Loucy (cell line): ENCODE data around the gene CAV2.

Experiments used
- H2AFZ ChIP-seq: fragments of 200-600 bp; sonication (generic); 2 replicates; pipeline ENCODE4 v1.6.0; 2016; ENCODE audit warnings: antibody characterized with exemption, mild to moderate bottlenecking, low read length, moderate library complexity
- H3F3A ChIP-seq: fragments of 200-600 bp; 2 replicates; pipeline ENCODE4 v1.6.0; 2016; ENCODE audit warnings: antibody characterized with exemption, low read depth, mild to moderate bottlenecking
- H3K27me3 ChIP-seq: fragments of 200-600 bp; sonication (generic); 2 replicates; pipeline ENCODE4 v1.6.1; 2014; ENCODE audit warnings: low read length, mild to moderate bottlenecking; ENCODE audit not compliant: insufficient read depth, poor library complexity, severe bottlenecking
- H3K36me3 ChIP-seq: fragments of 200-600 bp; sonication (generic); 2 replicates; pipeline ENCODE4 v1.6.1; 2016; ENCODE audit warnings: low read length; ENCODE audit not compliant: insufficient read depth
- H3K4me1 ChIP-seq: fragments of 200-600 bp; sonication (generic); 2 replicates; pipeline ENCODE4 v1.5.1; 2014; ENCODE audit warnings: low read length, mild to moderate bottlenecking; ENCODE audit not compliant: insufficient read depth, poor library complexity, severe bottlenecking
- H3K4me2 ChIP-seq: fragments of 200-600 bp; sonication (generic); 2 replicates; pipeline ENCODE4 v1.6.0; 2014; ENCODE audit warnings: antibody characterized with exemption, low read length, low read depth, mild to moderate bottlenecking; ENCODE audit not compliant: poor library complexity, severe bottlenecking
- H3K4me3 ChIP-seq: fragments of 200-600 bp; sonication (generic); 2 replicates; pipeline ENCODE4 v1.5.1; 2014; ENCODE audit warnings: low read length, mild to moderate bottlenecking, mixed read lengths; ENCODE audit not compliant: poor library complexity, severe bottlenecking
- H3K79me2 ChIP-seq: fragments of 200-600 bp; sonication (generic); 2 replicates; pipeline ENCODE4 v1.6.1; 2014; ENCODE audit warnings: low read length; ENCODE audit not compliant: insufficient read depth
- H3K9ac ChIP-seq: fragments of 200-600 bp; sonication (generic); 2 replicates; pipeline ENCODE4 v1.6.0; 2014; ENCODE audit warnings: mild to moderate bottlenecking, low read depth, low read length, moderate library complexity; ENCODE audit not compliant: poor library complexity, severe bottlenecking
- H3K9me2 ChIP-seq: fragments of 200-600 bp; sonication (generic); replicated peaks from 2 replicates; pipeline ENCODE4 v1.6.1; 2016; ENCODE audit warnings: low read depth, low read length, mixed read lengths
- H3K9me3 ChIP-seq: fragments of 200-600 bp; sonication (generic); 2 replicates; pipeline ENCODE4 v1.6.1; 2014; ENCODE audit warnings: mild to moderate bottlenecking, antibody characterized with exemption, low read length, low read depth; ENCODE audit not compliant: insufficient read depth
- H4K20me1 ChIP-seq: fragments of 200-600 bp; sonication (generic); 2 replicates; pipeline ENCODE4 v1.6.0; 2014; ENCODE audit warnings: antibody characterized with exemption, low read length, mild to moderate bottlenecking; ENCODE audit not compliant: insufficient read depth, poor library complexity, severe bottlenecking
- CTCF ChIP-seq: fragments of 200-600 bp; sonication (generic); conservative IDR thresholded peaks from 2 replicates; pipeline ENCODE4 v1.5.1; 2014; ENCODE audit warnings: mild to moderate bottlenecking, antibody characterized with exemption, low read length
- EZH2phosphoT487 ChIP-seq: fragments of 200-600 bp; IDR thresholded peaks from 2 replicates; pipeline ENCODE4 v1.6.1; 2018; ENCODE audit warnings: antibody characterized with exemption, mild to moderate bottlenecking, moderate library complexity, borderline replicate concordance

CAV2 gene

GRCh38 chr7:116518961-116519360, 19.4 kb downstream of the CAV2 start:
- H4K20me1 ChIP-seq: no peaks in the 10 kb centered on the region
- no peak overlapping the region for H3K4me2 ChIP-seq
- H3K9ac ChIP-seq: no peak overlapping the region
- H3K9me3 ChIP-seq: no peaks in the 10 kb centered on the region
- H3K27me3 ChIP-seq: no peaks in the 10 kb centered on the region
- no peaks in the 10 kb centered on the region for H3F3A ChIP-seq
- H3K36me3 ChIP-seq: no peaks in the 10 kb centered on the region
- peak overlapping the region; percentile 48; the same call in 1 of the 2 replicates for H2AFZ ChIP-seq
- TF ChIP-seq CTCF (no peak), EZH2phosphoT487 (no peak)
- peaks cover 4% of the 10 kb centered on the region for H3K4me1 ChIP-seq
- no peaks in the 10 kb centered on the region for H3K9me2 ChIP-seq
- H3K79me2 ChIP-seq: no peaks in the 10 kb centered on the region
- H3K4me3 ChIP-seq: no peak overlapping the region

GRCh38 chr7:116521046-116521664, 21.6 kb downstream of the CAV2 start:
- Histone ChIP-seq H3K9me2 (no peaks in the 10 kb centered on the region), H3K4me2 (no peak overlapping the region), H3K9me3 (no peaks in the 10 kb centered on the region), H3K27me3 (peaks cover 4% of the 10 kb centered on the region), H2AFZ (no peak overlapping the region), H3F3A (no peaks in the 10 kb centered on the region), H4K20me1 (no peaks in the 10 kb centered on the region), H3K9ac (no peak overlapping the region), H3K36me3 (no peaks in the 10 kb centered on the region), H3K4me3 (no peak overlapping the region), H3K79me2 (no peaks in the 10 kb centered on the region), H3K4me1 (peaks cover 4% of the 10 kb centered on the region)
- TF ChIP-seq EZH2phosphoT487: no peak
- no peak for TF ChIP-seq CTCF

GRCh38 chr7:116522247-116522646, 22.7 kb downstream of the CAV2 start:
- Histone ChIP-seq H3K4me2 (no peak overlapping the region), H3K4me1 (peaks cover 4% of the 10 kb centered on the region), H3K27me3 (peaks cover 4% of the 10 kb centered on the region), H3K9me2 (no peaks in the 10 kb centered on the region), H3K79me2 (peaks cover 7% of the 10 kb centered on the region; the same call in 1 of the 2 replicates), H3K4me3 (no peak overlapping the region), H2AFZ (no peak overlapping the region), H3K36me3 (no peaks in the 10 kb centered on the region), H3F3A (no peaks in the 10 kb centered on the region), H3K9ac (no peak overlapping the region), H4K20me1 (no peaks in the 10 kb centered on the region), H3K9me3 (no peaks in the 10 kb centered on the region)
- TF ChIP-seq CTCF (no peak), EZH2phosphoT487 (no peak)
